ENCODE data around the gene OTOGL. TPM values are rescaled to one million over a fixed set of nuclear protein-coding genes. Genes with fewer than 3 reads are reported as not detected.
"Not testable (repeated sequence)": the region's sequence is repeated elsewhere in the genome, so short reads cannot be mapped to it uniquely, and the experiment has no call there.

OTOGL gene
- total RNA-seq, 1 donor from 2014 or later = 0.62 TPM

GRCh38 chr12:80291108-80291754 is 191.9 kb downstream of the OTOGL start:
- no peak for DNase-seq

GRCh38 chr12:80293347-80293746 is 194.0 kb downstream of the OTOGL start:
- no peak for DNase-seq

GRCh38 chr12:80293759-80294158 is 194.4 kb downstream of the OTOGL start:
- no peak for DNase-seq

- no peak for DNase-seq
These were observed 199.9 kb downstream of the OTOGL start for GRCh38 chr12:80299219-80299618.

- no peak for DNase-seq
These were observed 200.6 kb downstream of the OTOGL start for GRCh38 chr12:80299976-80300375.

- DNase-seq = not testable (repeated sequence)
These were observed 208.1 kb downstream of the OTOGL start for GRCh38 chr12:80307436-80307835.

GRCh38 chr12:80313209-80313608 is 213.9 kb downstream of the OTOGL start:
- DNase-seq = no peak

GRCh38 chr12:80314741-80315140 is 215.4 kb downstream of the OTOGL start:
- DNase-seq = no peak

GRCh38 chr12:80316222-80316621 is 216.9 kb downstream of the OTOGL start:
- DNase-seq = no peak

GRCh38 chr12:80317307-80317706 is 218.0 kb downstream of the OTOGL start:
- DNase-seq = no peak

- no peak for DNase-seq
These were observed 218.6 kb downstream of the OTOGL start for GRCh38 chr12:80317899-80318298.

- DNase-seq = no peak
These were observed 220.9 kb downstream of the OTOGL start for GRCh38 chr12:80320121-80320678.

GRCh38 chr12:80321653-80322052 is 222.3 kb downstream of the OTOGL start:
- DNase-seq = no peak

- DNase-seq = no peak
These were observed 226.0 kb downstream of the OTOGL start for GRCh38 chr12:80325167-80325959.

GRCh38 chr12:80332827-80333226 is 233.5 kb downstream of the OTOGL start:
- no peak for DNase-seq

GRCh38 chr12:80352474-80352873 is 253.1 kb downstream of the OTOGL start:
- no peak for DNase-seq

GRCh38 chr12:80353254-80353653 is 253.9 kb downstream of the OTOGL start:
- DNase-seq = no peak

- DNase-seq = no peak
These were observed 256.8 kb downstream of the OTOGL start for GRCh38 chr12:80356097-80356496.

GRCh38 chr12:80359703-80360102 is 260.4 kb downstream of the OTOGL start:
- no peak for DNase-seq

- no peak for DNase-seq
These were observed 264.7 kb downstream of the OTOGL start for GRCh38 chr12:80364056-80364455.

GRCh38 chr12:80373666-80374065 is 274.3 kb downstream of the OTOGL start:
- no peak for DNase-seq

GRCh38 chr12:80374615-80375014 is 275.3 kb downstream of the OTOGL start:
- no peak for DNase-seq

- no peak for DNase-seq
These were observed 277.9 kb downstream of the OTOGL start for GRCh38 chr12:80377140-80377794.
